Measurements from ENCODE around the gene XKRX.

Gene XKRX

GRCh38 chrX:100883654-100884053 is 45.1 kb downstream of the XKRX start:
- DNase-seq: no peak

DNA sequence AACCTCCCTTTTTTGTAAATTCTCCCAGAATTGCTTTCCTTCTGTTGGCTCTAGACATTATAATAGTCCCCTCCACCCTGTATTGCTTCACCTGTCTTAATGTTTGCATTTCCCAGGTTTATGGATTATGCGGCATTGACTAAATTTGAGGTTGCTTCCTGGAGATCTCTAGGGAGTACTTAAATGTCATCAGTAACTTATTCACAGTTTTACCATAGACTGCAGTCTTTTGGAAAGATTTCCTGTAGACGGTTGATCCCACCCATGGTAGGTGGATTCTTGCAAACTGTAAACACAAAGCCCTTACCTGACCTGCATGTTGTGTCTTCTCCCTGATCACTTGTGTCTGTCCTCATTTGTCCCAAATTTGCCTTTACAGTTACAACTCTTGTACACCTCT is 48.3 kb downstream of the XKRX start:
- DNase-seq: no peak

DNA sequence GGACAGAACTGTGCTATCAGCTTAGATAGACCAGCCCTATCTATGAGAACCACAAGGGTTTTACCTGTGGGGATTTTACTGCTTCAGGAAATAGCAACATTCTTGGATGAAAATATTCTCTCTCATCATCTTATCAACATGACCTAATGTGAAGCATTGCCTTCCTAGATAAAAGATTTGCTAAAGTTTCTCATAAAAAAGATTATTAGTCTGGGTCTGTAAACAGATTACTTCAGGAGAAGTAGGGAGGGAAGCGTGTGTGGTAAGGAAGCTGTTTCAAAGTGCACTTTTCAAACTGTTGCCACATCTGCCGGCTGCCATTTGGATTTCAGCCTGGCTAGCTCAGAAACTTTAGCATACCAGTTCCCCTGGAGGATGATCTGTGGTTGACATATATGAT is 54.4 kb downstream of the XKRX start, which contains the start of gene NOX1:
NOX1 (minus strand) TSS at position 35 of the 400 bp plus-strand sequence. CDS start 220 bp downstream, outside the sequence.
- no peak for DNase-seq

DNA sequence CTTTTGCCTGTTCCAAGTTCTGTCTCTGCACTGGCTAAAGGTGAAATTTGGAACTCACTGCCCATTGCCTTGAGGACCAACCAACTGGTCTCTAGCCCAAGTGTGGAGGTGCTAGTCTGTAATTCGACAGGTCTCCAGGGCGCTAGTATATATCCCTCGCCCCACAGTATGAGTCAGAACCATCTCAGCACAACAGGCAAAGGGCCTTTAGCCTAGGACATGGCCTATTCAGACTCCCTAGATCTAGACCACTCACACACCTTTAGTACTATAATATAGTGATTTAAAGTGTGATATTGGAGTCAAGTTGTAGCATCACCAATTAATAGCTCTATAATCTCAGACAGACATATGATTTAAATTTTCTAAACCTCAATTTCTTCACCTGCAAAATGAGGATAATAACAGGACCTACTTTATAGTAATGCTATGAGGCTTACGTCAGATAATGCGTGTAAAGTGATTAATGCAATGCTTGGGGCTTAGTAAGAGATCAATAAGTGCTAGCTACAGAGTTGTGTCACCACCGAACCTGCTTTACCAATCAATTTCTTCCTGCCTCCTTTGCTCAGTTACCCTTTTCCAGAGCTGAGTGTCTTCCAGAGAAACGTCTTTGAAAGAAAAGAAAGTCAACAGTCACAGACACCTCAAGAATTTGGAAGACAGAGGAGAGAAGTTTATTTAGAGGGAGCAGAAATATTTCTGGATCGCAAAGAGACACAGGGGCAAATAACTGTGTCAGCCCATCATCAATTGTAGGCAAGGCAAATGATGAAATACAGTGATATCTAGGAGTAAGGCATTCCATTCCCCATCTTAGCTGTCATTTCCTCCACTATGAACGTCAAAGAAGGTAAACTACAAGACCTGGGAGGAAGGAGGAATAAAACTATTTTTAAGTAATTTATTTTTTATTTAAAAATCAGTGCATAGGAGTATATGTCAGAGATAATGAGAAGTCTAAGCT is 56.8 kb downstream of the XKRX start:
- no peak for DNase-seq

DNA sequence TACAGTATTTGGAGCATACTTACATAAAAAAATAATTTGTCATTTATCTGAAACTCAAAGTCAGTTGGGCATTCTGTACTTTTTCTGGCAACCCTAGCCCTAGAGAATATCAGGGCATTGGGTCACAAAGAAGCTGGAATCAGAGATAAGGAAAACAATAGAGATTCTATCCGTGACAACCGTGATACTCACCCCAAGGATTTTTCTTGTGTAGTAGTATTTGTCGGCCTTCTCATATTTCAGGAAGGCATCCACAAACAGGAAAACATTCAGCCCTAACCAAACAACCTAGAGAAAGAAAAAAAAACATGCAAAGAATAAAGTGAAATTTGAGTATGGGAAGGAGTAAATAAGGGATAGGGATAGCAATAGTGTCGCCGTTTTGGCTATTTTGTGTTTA is 58.2 kb downstream of the XKRX start:
- DNase-seq: no peak

- no peak for DNase-seq
Observed at GRCh38 chrX:100868273-100868672, 60.4 kb downstream of the XKRX start.

DNA sequence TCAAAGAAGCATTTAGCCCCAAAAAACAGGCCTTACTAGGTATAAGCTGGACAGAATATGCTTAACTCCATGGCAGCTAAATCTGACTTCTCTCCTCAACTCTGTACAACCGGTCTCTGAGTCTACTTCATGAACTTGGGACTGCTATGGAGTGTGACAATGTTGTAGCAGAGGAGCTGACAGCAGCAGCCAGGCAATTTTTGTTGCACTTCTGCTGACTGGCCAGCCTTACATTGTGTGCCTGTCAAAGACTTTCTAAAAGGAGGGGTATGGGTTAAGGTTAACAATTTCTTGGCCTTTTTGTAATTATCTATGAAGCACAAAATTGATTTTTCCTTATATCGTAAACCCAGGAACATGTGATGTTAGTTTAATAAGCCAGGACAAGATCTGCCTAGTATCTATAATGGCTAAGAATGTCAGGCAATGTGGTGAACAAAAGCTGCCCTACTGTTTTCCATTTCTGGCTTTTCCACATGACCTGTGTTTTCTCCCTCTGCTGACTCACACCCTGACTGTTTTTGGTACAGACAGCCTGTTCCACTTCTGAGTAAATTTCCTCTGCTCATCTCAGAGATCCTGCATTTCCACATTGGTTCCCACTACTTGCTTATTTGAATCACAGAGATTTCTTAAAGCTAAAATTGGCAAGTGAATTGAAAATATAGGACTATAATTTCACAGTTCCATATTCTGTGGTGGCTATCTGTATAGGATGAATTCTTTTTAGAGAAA is 63.9 kb downstream of the XKRX start:
- DNase-seq: no peak
